Bronchial epithelial cell (primary cell): ENCODE measurements around the gene FBXL17. TPM values are rescaled to one million over a fixed set of nuclear protein-coding genes. Genes with fewer than 3 reads are reported as not detected.
A peak's percentile ranks its signal among the peaks of the same experiment; 100 is the strongest.

Experiments
- DNase-seq: peaks from one replicate; pipeline ENCODE4 v3.0.0-alpha.2; 2010; ENCODE audit warnings: low read depth
- FAIRE-seq: peaks from 2 replicates; lab custom pipeline; 2011; peaks lifted over from hg19 to GRCh38; lab: Jason Lieb, UNC
- H3K27me3 ChIP-seq: 2 replicates; pipeline ENCODE4 v1.5.1; 2011; ENCODE audit warnings: low read length; ENCODE audit not compliant: control insufficient read depth, insufficient read depth
- H3K36me3 ChIP-seq: 2 replicates; pipeline ENCODE4 v1.5.1; 2011; ENCODE audit warnings: low read length; ENCODE audit not compliant: control insufficient read depth, insufficient read depth
- H3K4me3 ChIP-seq: 2 replicates; pipeline ENCODE4 v1.5.1; 2011; ENCODE audit warnings: mild to moderate bottlenecking, low read depth, low read length, control low read depth
- total RNA-seq: library from RNA; depleted of rRNA; stranded (reverse); fragments of >200 nt; gene quantifications from 2 replicates; pipeline ENCODE4 v1.2.1, GENCODE V29; 2014
- TF ChIP-seq, protein P1 (sequence below): IDR thresholded peaks from 2 replicates; pipeline ENCODE4 v1.5.1; 2011; ENCODE audit warnings: mild to moderate bottlenecking, moderate library complexity, low read length, control low read depth, inconsistent platforms; ENCODE audit not compliant: insufficient read depth, severe bottlenecking

The FBXL17 gene
- total RNA-seq, 1 donor from 2014 or later: 6.6 TPM

GRCh38 chr5:108380531-108381349, 1.2 kb downstream of the FBXL17 start:
- no peaks in the 10 kb centered on the region for H3K27me3 ChIP-seq
- no peak for DNase-seq
- FAIRE-seq: no peak
- no peaks in the 10 kb centered on the region for H3K36me3 ChIP-seq
- TF ChIP-seq, protein P1, sequence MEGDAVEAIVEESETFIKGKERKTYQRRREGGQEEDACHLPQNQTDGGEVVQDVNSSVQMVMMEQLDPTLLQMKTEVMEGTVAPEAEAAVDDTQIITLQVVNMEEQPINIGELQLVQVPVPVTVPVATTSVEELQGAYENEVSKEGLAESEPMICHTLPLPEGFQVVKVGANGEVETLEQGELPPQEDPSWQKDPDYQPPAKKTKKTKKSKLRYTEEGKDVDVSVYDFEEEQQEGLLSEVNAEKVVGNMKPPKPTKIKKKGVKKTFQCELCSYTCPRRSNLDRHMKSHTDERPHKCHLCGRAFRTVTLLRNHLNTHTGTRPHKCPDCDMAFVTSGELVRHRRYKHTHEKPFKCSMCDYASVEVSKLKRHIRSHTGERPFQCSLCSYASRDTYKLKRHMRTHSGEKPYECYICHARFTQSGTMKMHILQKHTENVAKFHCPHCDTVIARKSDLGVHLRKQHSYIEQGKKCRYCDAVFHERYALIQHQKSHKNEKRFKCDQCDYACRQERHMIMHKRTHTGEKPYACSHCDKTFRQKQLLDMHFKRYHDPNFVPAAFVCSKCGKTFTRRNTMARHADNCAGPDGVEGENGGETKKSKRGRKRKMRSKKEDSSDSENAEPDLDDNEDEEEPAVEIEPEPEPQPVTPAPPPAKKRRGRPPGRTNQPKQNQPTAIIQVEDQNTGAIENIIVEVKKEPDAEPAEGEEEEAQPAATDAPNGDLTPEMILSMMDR: no peak
- peak overlapping the region; percentile 97 for H3K4me3 ChIP-seq

DNA sequence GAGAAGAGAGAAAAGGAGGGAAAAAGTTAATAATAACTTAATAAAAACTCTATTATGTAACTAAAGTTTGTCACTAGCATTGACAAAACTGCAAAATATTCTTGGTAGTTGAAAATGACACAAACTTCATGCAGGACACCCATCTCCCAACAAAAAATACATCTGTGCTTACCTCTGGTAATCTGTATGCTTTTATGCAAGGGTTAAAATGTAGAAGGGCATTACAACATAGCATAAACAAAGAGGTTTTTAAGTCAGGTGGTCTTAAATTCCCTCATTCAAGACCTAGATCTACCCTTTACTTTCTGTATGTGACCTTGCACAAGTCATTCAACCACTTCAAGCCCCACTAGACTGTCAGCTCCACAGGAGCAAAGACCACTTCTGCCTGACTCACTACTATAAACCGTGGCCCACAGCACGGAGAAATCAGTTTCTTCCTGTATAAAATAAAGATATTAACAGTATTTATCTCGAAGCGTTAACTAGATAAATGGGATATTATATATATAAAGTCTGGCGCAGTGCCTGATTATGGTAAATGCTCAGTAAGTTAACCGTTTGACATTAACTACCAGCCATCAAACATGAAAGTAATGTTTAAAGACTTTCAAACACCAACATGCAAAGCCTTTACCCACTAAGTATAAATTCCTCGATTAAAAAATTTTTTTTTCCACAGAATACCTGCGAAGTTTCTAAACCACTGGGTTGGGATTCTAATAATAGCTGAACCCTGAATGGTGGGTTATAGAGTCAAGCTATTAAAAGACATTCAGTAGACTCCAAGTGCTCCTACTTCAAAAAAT, 2.0 kb downstream of the FBXL17 start:
- no peak for FAIRE-seq
- DNase-seq: peak; percentile 22

GRCh38 chr5:108375768-108376167, 6.1 kb downstream of the FBXL17 start:
- FAIRE-seq (no peak), DNase-seq (no peak)
- TF ChIP-seq, protein P1: no peak
- Histone ChIP-seq H3K27me3 (no peaks in the 10 kb centered on the region), H3K36me3 (no peaks in the 10 kb centered on the region), H3K4me3 (no peak overlapping the region)

More for the DNA sequence above, 2.0 kb downstream of the FBXL17 start:
- H3K4me3 ChIP-seq: peak overlapping the region; percentile 97
- H3K27me3 ChIP-seq: no peaks in the 10 kb centered on the region
- H3K36me3 ChIP-seq: no peaks in the 10 kb centered on the region
- TF ChIP-seq, protein P1: no peak

GRCh38 chr5:108373426-108373825, 8.5 kb downstream of the FBXL17 start:
- DNase-seq (no peak), FAIRE-seq (no peak)
- H3K4me3 ChIP-seq: no peak overlapping the region
- TF ChIP-seq, protein P1: no peak
- no peaks in the 10 kb centered on the region for H3K27me3 ChIP-seq
- no peaks in the 10 kb centered on the region for H3K36me3 ChIP-seq

DNA sequence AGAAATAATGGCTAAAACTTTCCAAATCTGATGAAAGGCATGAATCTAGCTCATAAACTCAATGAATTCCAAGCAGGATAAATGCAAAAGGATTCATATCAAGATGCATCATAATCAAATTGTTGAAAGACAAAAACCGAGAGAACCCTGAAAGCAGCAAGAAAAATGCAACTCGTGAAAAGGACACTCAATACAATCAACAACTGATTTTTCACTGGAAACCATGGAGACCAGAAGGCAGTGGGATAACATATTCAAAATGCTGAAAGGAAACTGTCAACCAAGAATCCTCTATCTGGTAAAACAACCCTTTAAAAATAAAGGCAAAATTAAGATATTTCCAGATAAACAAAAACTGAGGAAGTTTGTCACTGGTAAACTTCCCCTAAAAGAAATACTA, 9.5 kb downstream of the FBXL17 start:
- H3K4me3 ChIP-seq: no peak overlapping the region
- TF ChIP-seq, protein P1: no peak
- DNase-seq: no peak
- no peak for FAIRE-seq
- H3K27me3 ChIP-seq: no peaks in the 10 kb centered on the region
- no peaks in the 10 kb centered on the region for H3K36me3 ChIP-seq
